ENCODE results near the gene FBXO33. TPM values are rescaled to one million over a fixed set of nuclear protein-coding genes. Genes with fewer than 3 reads are reported as not detected.

The FBXO33 gene
- total RNA-seq, 4 donors from 2014 or later, result 12.4 to 23.7 (median 15.3) TPM

- Histone ChIP-seq H3K4me3 (no peak overlapping the region), H3K9me3 (no peaks in the 10 kb centered on the region), H3K36me3 (peaks cover 37% of the 10 kb centered on the region), H3K27ac (no peak overlapping the region), H3K27me3 (no peaks in the 10 kb centered on the region), H3K4me1 (no peaks in the 10 kb centered on the region)
- no peak for TF ChIP-seq CTCF (IDR thresholded peaks at IDR 0.05)
- DNase-seq (ENCODE audit: low spot score in 2 of 2), result no peak
- WGBS, result 95% methylated on average over 9 of the region's 9 CpGs
Measured at GRCh38 chr14:39351708-39352107, 80.5 kb downstream of the FBXO33 start.

- no peak overlapping the region for H3K4me3 ChIP-seq
- peaks cover 43% of the 10 kb centered on the region for H3K36me3 ChIP-seq
- no peaks in the 10 kb centered on the region for H3K27me3 ChIP-seq
- no peaks in the 10 kb centered on the region for H3K9me3 ChIP-seq
- no peak for DNase-seq (ENCODE audit: low spot score in 2 of 2)
- 88% methylated on average over 3 of the region's 3 CpGs for WGBS
- no peaks in the 10 kb centered on the region for H3K4me1 ChIP-seq
- TF ChIP-seq POLR2AphosphoS5 (IDR thresholded peaks at IDR 0.05) (no peak), POLR2A (IDR thresholded peaks at IDR 0.05) (no peak), CTCF (IDR thresholded peaks at IDR 0.05) (no peak), EP300 (IDR thresholded peaks at IDR 0.05) (no peak)
- H3K27ac ChIP-seq, result no peak overlapping the region
Measured at GRCh38 chr14:39350866-39351265, 81.4 kb downstream of the FBXO33 start.

Other genes with a start within 250 kb of the FBXO33 start
- 10 to 100 TPM; 15.3 to 19.4 (median 18.0) TPM for gene MIA2, start 198.5 kb downstream of the FBXO33 start, total RNA-seq